HepG2 (cell line): ENCODE measurements around the gene CEP76. TPM values are rescaled to one million over a fixed set of nuclear protein-coding genes. Genes with fewer than 3 reads are reported as not detected.

Source experiments
- ARID2 ChIP-seq: sonication (generic); formaldehyde crosslinking; IDR thresholded peaks from 2 replicates; pipeline ENCODE4 v1.8.1; 2022; ENCODE audit warnings: mild to moderate bottlenecking, missing genetic modification reagents, borderline replicate concordance
- CENPT ChIP-seq: sonication (generic); formaldehyde crosslinking; IDR thresholded peaks from 2 replicates; pipeline ENCODE4 v1.8.0; 2022; ENCODE audit warnings: low read depth, mild to moderate bottlenecking, moderate library complexity, missing genetic modification reagents
- ELF4 ChIP-seq: sonication (generic); formaldehyde crosslinking; IDR thresholded peaks from 2 replicates; pipeline ENCODE4 v1.5.0; 2020; ENCODE audit warnings: missing genetic modification reagents, mild to moderate bottlenecking, moderate library complexity, borderline replicate concordance
- ETV5 ChIP-seq: IDR thresholded peaks from 2 replicates; pipeline ENCODE4 v1.6.1; 2018; ENCODE audit warnings: missing biosample characterization, missing genetic modification reagents, inconsistent platforms, borderline replicate concordance
- FOXJ3 ChIP-seq: sonication (generic); formaldehyde crosslinking; IDR thresholded peaks from 2 replicates; pipeline ENCODE4 v1.4.0; 2020; ENCODE audit warnings: missing genetic modification reagents, mild to moderate bottlenecking, borderline replicate concordance
- HMGA1 ChIP-seq: sonication (generic); formaldehyde crosslinking; conservative IDR thresholded peaks from 2 replicates; pipeline ENCODE4 v1.4.0; 2020; ENCODE audit warnings: missing genetic modification reagents
- JUND ChIP-seq: sonication (generic); formaldehyde crosslinking; IDR thresholded peaks from 2 replicates; pipeline ENCODE4 v1.8.0; 2022; ENCODE audit warnings: mild to moderate bottlenecking, missing genetic modification reagents
- KLF12 ChIP-seq: sonication (generic); formaldehyde crosslinking; IDR thresholded peaks from 2 replicates; pipeline ENCODE4 v1.4.0; 2020; ENCODE audit warnings: missing genetic modification reagents, borderline replicate concordance
- ONECUT2 ChIP-seq: sonication (generic); formaldehyde crosslinking; IDR thresholded peaks from 2 replicates; pipeline ENCODE4 v1.4.0; 2020; ENCODE audit warnings: missing genetic modification reagents
- PTBP1 ChIP-seq: fragments of 200-400 bp; formaldehyde crosslinking; IDR thresholded peaks from 2 replicates; pipeline ENCODE4 v1.6.1; 2018; ENCODE audit warnings: low read length, low read depth; ENCODE audit not compliant: poor library complexity, severe bottlenecking
- SMAD1 ChIP-seq: sonication (generic); formaldehyde crosslinking; IDR thresholded peaks from 2 replicates; pipeline ENCODE4 v1.4.0; 2020; ENCODE audit warnings: missing genetic modification reagents, low read depth, mild to moderate bottlenecking, borderline replicate concordance
- YEATS2 ChIP-seq: sonication (generic); formaldehyde crosslinking; IDR thresholded peaks from 2 replicates; pipeline ENCODE4 v1.4.0; 2020; ENCODE audit warnings: missing genetic modification reagents, borderline replicate concordance
- ZC3H13 ChIP-seq: sonication (generic); formaldehyde crosslinking; IDR thresholded peaks from 2 replicates; pipeline ENCODE4 v1.8.1; 2023; ENCODE audit warnings: mild to moderate bottlenecking, missing genetic modification reagents, moderate library complexity
- ZC3H4 ChIP-seq: sonication (generic); formaldehyde crosslinking; IDR thresholded peaks from 2 replicates; pipeline ENCODE4 v1.4.0; 2020; ENCODE audit warnings: missing genetic modification reagents, borderline replicate concordance
- ZNF251 ChIP-seq: sonication (generic); formaldehyde crosslinking; IDR thresholded peaks from 2 replicates; pipeline ENCODE4 v1.9.0; 2021; ENCODE audit warnings: mild to moderate bottlenecking, missing genetic modification reagents
- ZNF256 ChIP-seq: sonication (generic); formaldehyde crosslinking; conservative IDR thresholded peaks from 2 replicates; pipeline ENCODE4 v1.4.0; 2020; ENCODE audit warnings: missing genetic modification reagents
- ZNF775 ChIP-seq: sonication (generic); formaldehyde crosslinking; IDR thresholded peaks from 2 replicates; pipeline ENCODE4 v1.4.0; 2020; ENCODE audit warnings: missing genetic modification reagents, mild to moderate bottlenecking, moderate library complexity, borderline replicate concordance
- ZSCAN22 ChIP-seq: sonication (generic); formaldehyde crosslinking; IDR thresholded peaks from 2 replicates; pipeline ENCODE4 v1.4.0; 2020; ENCODE audit warnings: mild to moderate bottlenecking, missing genetic modification reagents
- polyA plus RNA-seq, 8 experiments: library from polyadenylated mRNA; depleted of rRNA in 3 of 8; stranded (reverse) in 7 of 8; unstranded in 1 of 8; fragments of >200 nt; fragmentation: Illumina TruSeq in 4 of 8; extraction: Trizol in 4 of 8; gene quantifications; 2 replicates each; pipeline versions ENCODE4 v1.2.1 to v1.2.3, GENCODE V29; 2011 to 2016; ENCODE audit warnings: low read depth in 4 of 8, missing spikeins in 1 of 8, mixed read lengths in 1 of 8; ENCODE audit not compliant: insufficient read depth in 1 of 8
- total RNA-seq, 5 experiments: library from RNA; depleted of rRNA; stranded (reverse); fragments of >200 nt; fragmentation: Illumina TruSeq; extraction: Trizol; gene quantifications; 2 replicates each; pipeline ENCODE4 v1.2.3, GENCODE V29; 2016; ENCODE audit warnings: low read depth in 1 of 5
- TF ChIP-seq, protein P1 (sequence below): sonication (generic); formaldehyde crosslinking; IDR thresholded peaks from 2 replicates; pipeline ENCODE4 v1.5.0; 2020; ENCODE audit warnings: missing genetic modification reagents
- TF ChIP-seq, protein P2 (sequence below): sonication (generic); formaldehyde crosslinking; IDR thresholded peaks from 2 replicates; pipeline ENCODE4 v1.5.0; 2020; ENCODE audit warnings: missing genetic modification reagents, mild to moderate bottlenecking, borderline replicate concordance
- TF ChIP-seq, protein P3 (sequence below): sonication (generic); formaldehyde crosslinking; IDR thresholded peaks from 2 replicates; pipeline ENCODE4 v1.5.0; 2020; ENCODE audit warnings: mild to moderate bottlenecking, missing genetic modification reagents
- TF ChIP-seq, protein P4 (sequence below): IDR thresholded peaks from 2 replicates; pipeline ENCODE4 v1.6.1; 2016; ENCODE audit warnings: missing genetic modification reagents, missing compliant biosample characterization
- TF ChIP-seq, protein P5 (sequence below): sonication (generic); formaldehyde crosslinking; IDR thresholded peaks from 2 replicates; pipeline ENCODE4 v1.4.0; 2020; ENCODE audit warnings: mild to moderate bottlenecking, missing genetic modification reagents

CEP76 gene
- total and polyA plus RNA-seq, 2 of the 13 experiments (the other 11 are each of a cell fraction or from before 2014, with no cell fraction given), result 13.9 to 15.1 TPM

DNA sequence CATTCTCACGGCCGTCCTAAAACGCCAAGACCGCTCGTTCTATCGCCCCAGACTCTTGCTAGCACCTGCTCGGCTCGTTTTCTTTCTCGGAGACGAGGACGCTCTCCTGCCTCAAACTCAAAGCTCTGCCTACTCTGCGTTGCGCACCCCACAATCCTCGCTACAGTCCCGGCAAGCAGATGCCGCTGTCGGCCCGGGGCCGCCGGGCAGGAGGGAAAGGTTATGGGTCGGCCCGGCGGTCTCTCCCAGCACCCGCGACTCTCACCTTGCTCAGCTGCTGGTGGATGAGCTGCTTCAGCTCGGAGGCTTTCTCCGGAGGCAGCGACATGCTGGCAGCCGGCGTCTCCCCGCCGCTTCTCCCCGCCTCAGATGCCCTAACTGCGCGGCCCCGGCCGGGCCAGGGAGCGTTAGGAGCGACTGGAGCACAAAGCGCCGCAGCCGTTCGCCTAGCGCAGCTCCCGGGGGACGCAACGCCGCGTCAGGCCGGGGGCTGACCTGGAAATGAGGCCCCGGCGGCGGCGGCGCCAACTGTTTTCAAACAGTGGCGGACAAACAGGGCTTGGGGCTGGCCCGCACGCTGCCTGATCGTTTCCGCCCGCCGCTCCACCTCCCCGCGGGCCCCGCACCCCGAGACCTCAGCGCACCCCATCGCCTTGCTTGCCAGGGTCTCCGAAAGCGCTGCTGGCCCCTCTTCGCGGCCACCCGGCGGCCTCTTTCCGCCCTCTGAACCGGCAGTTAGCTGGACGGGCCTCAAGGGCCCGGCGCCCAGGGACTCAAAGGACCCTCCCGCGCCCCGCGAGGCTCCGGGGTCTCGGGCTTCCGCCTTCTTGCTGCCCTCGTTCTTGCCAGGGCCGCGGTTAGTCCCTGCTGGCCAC lies at the start of gene CEP76, which contains the start of gene PSMG2 (continued):
- TF ChIP-seq ZSCAN22 (no peak), CENPT (CRISPR knock-in tag) (no peak), ZC3H13 (CRISPR knock-in tag) (no peak), KLF12 (no peak), YEATS2 (CRISPR knock-in tag) (peak; percentile 84), FOXJ3 (CRISPR knock-in tag) (no peak; the same call in 1 of the 2 replicates), ONECUT2 (CRISPR knock-in tag) (no peak), ZNF775 (no peak), ZNF256 (CRISPR knock-in tag) (peak; percentile 77; the same call in 1 of the 2 replicates), PTBP1 (no peak), SMAD1 (CRISPR knock-in tag) (peak; percentile 7; the same call in 1 of the 2 replicates), ZNF251 (CRISPR knock-in tag) (no peak), ZC3H4 (CRISPR knock-in tag) (no peak), ARID2 (CRISPR knock-in tag) (peak; percentile 77; the same call in 1 of the 2 replicates), ELF4 (peak; percentile 57; the same call in 1 of the 2 replicates), JUND (no peak), ETV5 (no peak; the same call in 1 of the 2 replicates), HMGA1 (CRISPR knock-in tag) (no peak)
- TF ChIP-seq, protein P1, sequence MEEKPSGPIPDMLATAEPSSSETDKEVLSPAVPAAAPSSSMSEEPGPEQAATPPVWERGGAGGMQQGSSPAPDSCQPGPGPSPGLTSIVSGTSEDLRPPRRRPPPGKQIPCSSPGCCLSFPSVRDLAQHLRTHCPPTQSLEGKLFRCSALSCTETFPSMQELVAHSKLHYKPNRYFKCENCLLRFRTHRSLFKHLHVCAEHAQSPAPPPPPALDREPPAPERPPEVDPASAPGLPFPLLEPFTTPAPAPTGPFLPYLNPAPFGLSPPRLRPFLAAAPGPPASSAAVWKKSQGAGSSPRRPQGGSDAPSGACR (CRISPR knock-in tag), result peak; percentile 66; the same call in 1 of the 2 replicates
- TF ChIP-seq, protein P2, sequence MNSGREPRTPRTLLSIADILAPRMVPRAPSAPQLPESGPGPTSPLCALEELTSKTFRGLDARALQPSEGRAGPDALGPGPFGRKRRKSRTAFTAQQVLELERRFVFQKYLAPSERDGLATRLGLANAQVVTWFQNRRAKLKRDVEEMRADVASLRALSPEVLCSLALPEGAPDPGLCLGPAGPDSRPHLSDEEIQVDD, result no peak
- TF ChIP-seq, protein P3, sequence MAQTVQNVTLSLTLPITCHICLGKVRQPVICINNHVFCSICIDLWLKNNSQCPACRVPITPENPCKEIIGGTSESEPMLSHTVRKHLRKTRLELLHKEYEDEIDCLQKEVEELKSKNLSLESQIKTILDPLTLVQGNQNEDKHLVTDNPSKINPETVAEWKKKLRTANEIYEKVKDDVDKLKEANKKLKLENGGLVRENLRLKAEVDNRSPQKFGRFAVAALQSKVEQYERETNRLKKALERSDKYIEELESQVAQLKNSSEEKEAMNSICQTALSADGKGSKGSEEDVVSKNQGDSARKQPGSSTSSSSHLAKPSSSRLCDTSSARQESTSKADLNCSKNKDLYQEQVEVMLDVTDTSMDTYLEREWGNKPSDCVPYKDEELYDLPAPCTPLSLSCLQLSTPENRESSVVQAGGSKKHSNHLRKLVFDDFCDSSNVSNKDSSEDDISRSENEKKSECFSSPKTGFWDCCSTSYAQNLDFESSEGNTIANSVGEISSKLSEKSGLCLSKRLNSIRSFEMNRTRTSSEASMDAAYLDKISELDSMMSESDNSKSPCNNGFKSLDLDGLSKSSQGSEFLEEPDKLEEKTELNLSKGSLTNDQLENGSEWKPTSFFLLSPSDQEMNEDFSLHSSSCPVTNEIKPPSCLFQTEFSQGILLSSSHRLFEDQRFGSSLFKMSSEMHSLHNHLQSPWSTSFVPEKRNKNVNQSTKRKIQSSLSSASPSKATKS (CRISPR knock-in tag), result peak; percentile 68; the same call in 1 of the 2 replicates
- TF ChIP-seq, protein P4, sequence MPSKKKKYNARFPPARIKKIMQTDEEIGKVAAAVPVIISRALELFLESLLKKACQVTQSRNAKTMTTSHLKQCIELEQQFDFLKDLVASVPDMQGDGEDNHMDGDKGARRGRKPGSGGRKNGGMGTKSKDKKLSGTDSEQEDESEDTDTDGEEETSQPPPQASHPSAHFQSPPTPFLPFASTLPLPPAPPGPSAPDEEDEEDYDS, result peak; percentile 49
- TF ChIP-seq, protein P5, sequence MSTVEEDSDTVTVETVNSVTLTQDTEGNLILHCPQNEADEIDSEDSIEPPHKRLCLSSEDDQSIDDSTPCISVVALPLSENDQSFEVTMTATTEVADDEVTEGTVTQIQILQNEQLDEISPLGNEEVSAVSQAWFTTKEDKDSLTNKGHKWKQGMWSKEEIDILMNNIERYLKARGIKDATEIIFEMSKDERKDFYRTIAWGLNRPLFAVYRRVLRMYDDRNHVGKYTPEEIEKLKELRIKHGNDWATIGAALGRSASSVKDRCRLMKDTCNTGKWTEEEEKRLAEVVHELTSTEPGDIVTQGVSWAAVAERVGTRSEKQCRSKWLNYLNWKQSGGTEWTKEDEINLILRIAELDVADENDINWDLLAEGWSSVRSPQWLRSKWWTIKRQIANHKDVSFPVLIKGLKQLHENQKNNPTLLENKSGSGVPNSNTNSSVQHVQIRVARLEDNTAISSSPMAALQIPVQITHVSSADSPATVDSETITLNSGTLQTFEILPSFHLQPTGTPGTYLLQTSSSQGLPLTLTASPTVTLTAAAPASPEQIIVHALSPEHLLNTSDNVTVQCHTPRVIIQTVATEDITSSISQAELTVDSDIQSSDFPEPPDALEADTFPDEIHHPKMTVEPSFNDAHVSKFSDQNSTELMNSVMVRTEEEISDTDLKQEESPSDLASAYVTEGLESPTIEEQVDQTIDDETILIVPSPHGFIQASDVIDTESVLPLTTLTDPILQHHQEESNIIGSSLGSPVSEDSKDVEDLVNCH, result no peak
